ENCODE results near the gene ABCA1.

DNA sequence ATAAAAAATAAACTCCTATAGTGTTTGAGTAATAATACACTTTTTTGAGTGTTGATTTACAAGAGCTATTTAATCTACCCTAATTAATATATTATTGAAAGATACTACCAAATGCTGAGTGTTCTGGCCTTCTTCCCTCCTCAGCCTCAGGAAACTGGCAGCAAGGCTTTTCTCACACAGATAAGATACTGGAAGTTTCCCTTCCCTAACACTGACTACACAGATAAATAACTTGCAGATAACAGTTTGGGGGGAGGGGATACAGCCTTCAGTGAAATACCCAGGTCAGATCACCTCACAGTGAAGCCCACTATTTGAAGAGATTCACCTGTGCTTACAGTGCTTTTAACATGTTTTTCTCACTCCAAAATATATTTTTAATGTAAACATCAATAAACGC lies 182.1 kb downstream of the ABCA1 start:
- TF ChIP-seq, protein P1, sequence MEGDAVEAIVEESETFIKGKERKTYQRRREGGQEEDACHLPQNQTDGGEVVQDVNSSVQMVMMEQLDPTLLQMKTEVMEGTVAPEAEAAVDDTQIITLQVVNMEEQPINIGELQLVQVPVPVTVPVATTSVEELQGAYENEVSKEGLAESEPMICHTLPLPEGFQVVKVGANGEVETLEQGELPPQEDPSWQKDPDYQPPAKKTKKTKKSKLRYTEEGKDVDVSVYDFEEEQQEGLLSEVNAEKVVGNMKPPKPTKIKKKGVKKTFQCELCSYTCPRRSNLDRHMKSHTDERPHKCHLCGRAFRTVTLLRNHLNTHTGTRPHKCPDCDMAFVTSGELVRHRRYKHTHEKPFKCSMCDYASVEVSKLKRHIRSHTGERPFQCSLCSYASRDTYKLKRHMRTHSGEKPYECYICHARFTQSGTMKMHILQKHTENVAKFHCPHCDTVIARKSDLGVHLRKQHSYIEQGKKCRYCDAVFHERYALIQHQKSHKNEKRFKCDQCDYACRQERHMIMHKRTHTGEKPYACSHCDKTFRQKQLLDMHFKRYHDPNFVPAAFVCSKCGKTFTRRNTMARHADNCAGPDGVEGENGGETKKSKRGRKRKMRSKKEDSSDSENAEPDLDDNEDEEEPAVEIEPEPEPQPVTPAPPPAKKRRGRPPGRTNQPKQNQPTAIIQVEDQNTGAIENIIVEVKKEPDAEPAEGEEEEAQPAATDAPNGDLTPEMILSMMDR (conservative IDR thresholded peaks at IDR 0.05): no peak
- no peak for TF ChIP-seq ZFX (IDR thresholded peaks at IDR 0.05)

Measured in C4-2B (cell line).